K562 (cell line): ENCODE measurements around the gene FOXJ1. TPM values are rescaled to one million over a fixed set of nuclear protein-coding genes. Genes with fewer than 3 reads are reported as not detected.

Source experiments
- ATAC-seq: fragments of 200-7000 bp; cut with Tn5 transposase; 3 replicates; pipeline ENCODE4 v1.9.1; 2020; ENCODE audit warnings: moderate library complexity
- BruUV-seq: library from RNA; stranded (reverse); fragments of 400-500 nt; replicated peaks from 2 replicates; lab custom pipeline; 2021; lab: Mats Ljungman, UMichigan
- CTCF ChIA-PET: fragments of 300-600 bp; formaldehyde crosslinking; extraction: SDS; loops from one replicate; lab custom pipeline; 2021; ENCODE audit warnings: low intra/inter-chr PET ratio; lab: Yijun Ruan, JAX
- POLR2A ChIA-PET: fragments of 300-600, 350-650 bp; sonication (Branson Sonifier 250); formaldehyde crosslinking; extraction: SDS; loops from one replicate; lab custom pipeline; 2021; ENCODE audit warnings: antibody characterized with exemption, inconsistent platforms; lab: Yijun Ruan, JAX
- DNase-seq, 4 experiments: peaks; one replicate each; pipeline versions ENCODE4 v3.0.0 to v3.0.0-alpha.2; 2011 to 2018; ENCODE audit warnings: low spot score in 3 of 4, mixed read lengths in 3 of 4; ENCODE audit errors: extremely low read depth in 1 of 4
- FAIRE-seq: peaks from 2 replicates; lab custom pipeline; 2011; peaks lifted over from hg19 to GRCh38; lab: Jason Lieb, UNC
- H2AFZ ChIP-seq: 2 replicates; pipeline ENCODE4 v1.6.0; 2011; ENCODE audit warnings: low read depth, low read length, control low read depth, inconsistent platforms
- H3K27ac ChIP-seq: fragments of 200-600 bp; 3 replicates; pipeline ENCODE4 v1.8.0; 2011; ENCODE audit warnings: low read depth, mild to moderate bottlenecking, control low read depth, inconsistent platforms, low read length, moderate library complexity, mixed read lengths; ENCODE audit errors: extremely low read depth
- H3K27me3 ChIP-seq, 2 experiments: fragments of 300-600 bp in 1 of 2; 2 replicates in 1 of 2; 3 replicates in 1 of 2; pipeline versions ENCODE4 v1.6.0 to v1.8.0; 2011; ENCODE audit warnings: inconsistent platforms in 2 of 2, low read length in 2 of 2, mild to moderate bottlenecking in 1 of 2, mixed read lengths in 1 of 2, moderate library complexity in 1 of 2; ENCODE audit not compliant: control insufficient read depth in 2 of 2, insufficient read depth in 2 of 2
- H3K36me3 ChIP-seq: fragments of 300-600 bp; 3 replicates; pipeline ENCODE4 v1.8.0; 2011; ENCODE audit warnings: mild to moderate bottlenecking, low read length, inconsistent platforms; ENCODE audit not compliant: control insufficient read depth, insufficient read depth
- H3K4me1 ChIP-seq, 2 experiments: fragments of 200-600 bp in 1 of 2; replicated peaks in 1 of 2; 2 replicates in 1 of 2; 3 replicates in 1 of 2; pipeline versions ENCODE4 v1.5.1 to v1.8.0; 2011; ENCODE audit warnings: inconsistent platforms in 2 of 2, low read length in 2 of 2, mild to moderate bottlenecking in 1 of 2, mixed read lengths in 1 of 2, moderate library complexity in 1 of 2; ENCODE audit not compliant: control insufficient read depth in 2 of 2, insufficient read depth in 2 of 2
- H3K4me2 ChIP-seq: 2 replicates; pipeline ENCODE4 v1.6.1; 2011; ENCODE audit warnings: low read length, control low read depth, inconsistent platforms, mixed read lengths; ENCODE audit not compliant: insufficient read depth
- H3K4me3 ChIP-seq: fragments of 200-600 bp; sonication (generic), shearing (Covaris generic); 2 replicates; pipeline ENCODE4 v1.5.1; 2016; ENCODE audit warnings: control low read depth, inconsistent platforms
- H3K79me2 ChIP-seq: fragments of 200-600 bp; 3 replicates; pipeline ENCODE4 v1.8.0; 2011; ENCODE audit warnings: low read length, inconsistent platforms; ENCODE audit not compliant: control insufficient read depth, insufficient read depth
- H3K9ac ChIP-seq, 2 experiments: 2 replicates each; pipeline versions ENCODE4 v1.6.0 to v1.6.1; 2011; ENCODE audit warnings: low read depth in 2 of 2, low read length in 2 of 2, control low read depth in 1 of 2, inconsistent platforms in 1 of 2, mild to moderate bottlenecking in 1 of 2, mixed read lengths in 1 of 2; ENCODE audit not compliant: insufficient read depth in 1 of 2
- H3K9me1 ChIP-seq: one replicate; pipeline ENCODE4 v1.6.0; 2011; ENCODE audit warnings: inconsistent platforms, mild to moderate bottlenecking, low read length, moderate library complexity; ENCODE audit not compliant: control insufficient read depth, insufficient read depth
- H3K9me3 ChIP-seq: replicated peaks from 2 replicates; pipeline ENCODE4 v1.5.1; 2011; ENCODE audit warnings: low read depth, low read length, inconsistent platforms; ENCODE audit not compliant: control insufficient read depth, insufficient read depth
- H4K20me1 ChIP-seq: replicated peaks from 2 replicates; pipeline ENCODE4 v1.6.1; 2011; ENCODE audit warnings: low read length, inconsistent platforms, mixed read lengths; ENCODE audit not compliant: control insufficient read depth, insufficient read depth
- CBX1 ChIP-seq: sonication (generic); IDR thresholded peaks from 2 replicates; pipeline ENCODE4 v1.6.1; 2016; ENCODE audit warnings: antibody characterized with exemption, low read depth, mild to moderate bottlenecking
- DPF2 ChIP-seq: fragments of 450-650 bp; IDR thresholded peaks from 2 replicates; pipeline ENCODE4 v1.6.1; 2016
- ELF1 ChIP-seq: fragments of 200-800 bp; sonication (Bioruptor generic); IDR thresholded peaks from 2 replicates; pipeline ENCODE4 v1.6.1; 2016; ENCODE audit warnings: missing genetic modification characterization, missing compliant biosample characterization
- SMC3 ChIP-seq: conservative IDR thresholded peaks from 2 replicates; pipeline ENCODE4 v1.6.1; 2011; ENCODE audit warnings: low read depth, low read length, improper control_type of control experiment; ENCODE audit not compliant: insufficient read depth
- ZNF146 ChIP-seq: IDR thresholded peaks from one replicate; pipeline ENCODE4 v1.6.1; 2018; ENCODE audit warnings: missing compliant biosample characterization; ENCODE audit not compliant: unreplicated experiment
- ZNF384 ChIP-seq: IDR thresholded peaks from 2 replicates; pipeline ENCODE4 v1.6.1; 2012; ENCODE audit warnings: low read depth, low read length, improper control_type of control experiment
- WGBS: fragments of 100-300 bp; shearing (Covaris generic); methylation state at CpG from one replicate; pipeline ENCODE4 v1.1.6; 2016; ENCODE audit warnings: low coverage, mixed read lengths; ENCODE audit not compliant: insufficient coverage; ENCODE audit errors: missing lambda C conversion rate; 5-methylcytosine and 5-hydroxymethylcytosine counted together
- in situ Hi-C: fragments of 300-500 bp; cut with MboI; formaldehyde crosslinking; loops from 4 replicates; pipeline ENCODE4 v1.15.0; 2018; ENCODE audit warnings: inconsistent platforms, mixed read lengths
- intact Hi-C: fragments of 100-400 bp; cut with micrococcal nuclease; formaldehyde crosslinking; loops from 2 replicates; pipeline ENCODE4 v1.14.2; 2022
- microRNA-seq: library from miRNA; unstranded; fragments of <30 nt; microRNA quantifications from one replicate; pipeline ENCODE4, GENCODE V29; 2018; ENCODE audit warnings: borderline microRNAs expressed
- polyA plus RNA-seq, 8 experiments: library from polyadenylated mRNA; depleted of rRNA in 4 of 8; stranded (reverse) in 5 of 8; unstranded in 3 of 8; fragments of >200 nt; fragmentation: Nextera tagmentation in 2 of 8; fragmentation: Illumina TruSeq in 1 of 8; extraction: Ambion mirVana in 2 of 8; extraction: Trizol in 1 of 8; gene quantifications; 2 replicates each; pipeline versions ENCODE4 v1.2.1 to v1.2.3, GENCODE V29; 2011 to 2014; ENCODE audit warnings: inconsistent platforms in 1 of 8, missing spikeins in 1 of 8
- small RNA-seq: library from RNA; depleted of rRNA; stranded (forward); fragments of <200 nt; gene quantifications from one replicate; pipeline ENCODE3, GENCODE V24; 2014
- total RNA-seq, 7 experiments: library from RNA; depleted of rRNA in 6 of 7; stranded (reverse); fragments of >200 nt in 6 of 7; fragmentation: Illumina TruSeq in 2 of 7; extraction: Trizol in 2 of 7; gene quantifications; 2 replicates each; pipeline versions ENCODE4 v1.2.1 to v1.2.3, GENCODE V29; 2011 to 2021; ENCODE audit warnings: low replicate concordance in 1 of 7

The FOXJ1 gene
- total and polyA plus RNA-seq, 9 of the 15 experiments (the other 6 are each of a cell fraction or from before 2014, with no cell fraction given): 0.07 TPM; not detected in 8

DNA sequence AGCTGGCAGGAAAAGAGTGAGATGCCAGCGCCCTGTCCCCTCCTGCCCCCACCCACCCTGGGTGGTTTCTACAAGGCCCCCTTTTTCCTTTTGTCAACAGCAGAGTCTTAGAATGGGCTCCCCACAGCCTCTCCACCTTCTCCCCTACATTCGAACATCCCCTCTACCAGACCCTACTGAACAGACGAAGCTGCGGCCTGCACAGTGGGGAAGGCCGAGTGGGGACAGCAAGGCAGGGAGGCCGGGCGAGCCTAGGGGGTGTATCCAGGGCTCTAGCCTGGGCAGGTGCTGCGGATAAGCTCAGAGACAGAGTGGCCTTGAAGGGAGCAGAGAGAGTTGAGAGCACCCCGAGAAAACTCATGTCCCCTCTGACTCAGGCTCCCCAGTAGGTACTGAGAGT lies 54.7 kb downstream of the FOXJ1 start:
- ChIA-PET POLR2A (interaction anchor here (1.2 to 1.4 kb wide), 3 partner anchors 8 to 14 kb away, joined by 4 read pairs; partner anchors contain the start of gene SRP68), CTCF (no interaction called here)
- Histone ChIP-seq H3K27ac (no peak overlapping the region), H2AFZ (no peak overlapping the region), H3K36me3 (peaks cover 79% of the 10 kb centered on the region; the same call in 2 of the 3 replicates), H3K4me3 (no peak overlapping the region), H3K79me2 (no peaks in the 10 kb centered on the region), H3K4me2 (no peak overlapping the region), H3K9me3 (no peaks in the 10 kb centered on the region), H3K27me3 (no peaks in the 10 kb centered on the region), H3K9me1 (no peaks in the 10 kb centered on the region), H4K20me1 (0 out of 2 replicates have a peak, but pooled peaks cover 5% of the 10 kb centered on the region), H3K4me1 (peaks cover 0 to 20% of the 10 kb centered on the region in 2 experiments; a peak in 1 of 5 replicates), H3K9ac (peak overlapping the region in 1 of 2 experiments; percentile 17; a peak in 1 of 4 replicates)
- TF ChIP-seq SMC3 (no peak), CBX1 (no peak), ZNF384 (no peak), DPF2 (no peak), ZNF146 (CRISPR knock-in tag) (no peak), ELF1 (tag) (no peak)
- in situ Hi-C loops: no loop called here
- DNase-seq: no peak
- ATAC-seq: no peak
- 87% methylated on average over 7 of the region's 9 CpGs for WGBS
- FAIRE-seq: no peak
- intact Hi-C loops: no loop called here
- BruUV-seq: no TSS peak

Small RNAs within 50 kb of the gene (microRNA-seq; reads per million reads assigned to microRNA genes)
- 0.73 reads per million for gene MIR6868

Small RNAs within 50 kb of the gene (small RNA-seq; reads per million reads assigned to genes)
- gene MIR6868: 0.18 reads per million

Other genes with a start within 250 kb of the FOXJ1 start
Only the 7 nearest of the 16 such genes appear.
- gene EVPL, start 113.9 kb downstream of the FOXJ1 start, total RNA-seq (2014; rRNA removed): 0.04 and 0.18 TPM in 2 replicates
- not detected in 2 replicates for gene EVPL, start 113.9 kb downstream of the FOXJ1 start, total RNA-seq (2014; rRNA removed; fragmentation: Illumina TruSeq; extraction: Trizol)
- 0.18 TPM in 1 of 2 replicates, not detected in the other for gene EVPL, start 113.9 kb downstream of the FOXJ1 start, total RNA-seq (2015; rRNA removed; fragmentation: Illumina TruSeq; extraction: Trizol)
- 0.11 and 0.13 TPM in 2 replicates for gene EVPL, start 113.9 kb downstream of the FOXJ1 start, total RNA-seq (2021)
- not detected in 2 replicates for gene EVPL, start 113.9 kb downstream of the FOXJ1 start, polyA plus RNA-seq (2011; rRNA removed)
- not detected in 2 replicates for gene EVPL, start 113.9 kb downstream of the FOXJ1 start, polyA plus RNA-seq (2014; fragmentation: Illumina TruSeq; extraction: Trizol)
- gene EVPL, start 113.9 kb downstream of the FOXJ1 start, polyA plus RNA-seq (2014; fragmentation: Nextera tagmentation; extraction: Ambion mirVana): not detected
- gene EVPL, start 113.9 kb downstream of the FOXJ1 start, polyA plus RNA-seq (2014; rRNA removed): 0.08 TPM in 1 of 2 replicates, not detected in the other
- gene SRP68, start 68.7 kb downstream of the FOXJ1 start, total RNA-seq (2014; rRNA removed): 29.8 and 35.3 TPM in 2 replicates
- gene SRP68, start 68.7 kb downstream of the FOXJ1 start, total RNA-seq (2014; rRNA removed; fragmentation: Illumina TruSeq; extraction: Trizol): 32.4 and 33.8 TPM in 2 replicates
- 33.6 and 36.2 TPM in 2 replicates for gene SRP68, start 68.7 kb downstream of the FOXJ1 start, total RNA-seq (2015; rRNA removed; fragmentation: Illumina TruSeq; extraction: Trizol)
- 73.5 and 77.4 TPM in 2 replicates for gene SRP68, start 68.7 kb downstream of the FOXJ1 start, total RNA-seq (2021)
- 79.6 and 93.4 TPM in 2 replicates for gene SRP68, start 68.7 kb downstream of the FOXJ1 start, polyA plus RNA-seq (2011; rRNA removed)
- 85.7 and 92.6 TPM in 2 replicates for gene SRP68, start 68.7 kb downstream of the FOXJ1 start, polyA plus RNA-seq (2014; fragmentation: Illumina TruSeq; extraction: Trizol)
- 10 to 100 TPM; 29.4 to 31.4 TPM for gene SRP68, start 68.7 kb downstream of the FOXJ1 start, polyA plus RNA-seq (2014; fragmentation: Nextera tagmentation; extraction: Ambion mirVana)
- gene SRP68, start 68.7 kb downstream of the FOXJ1 start, polyA plus RNA-seq (2014; rRNA removed): 62.8 and 63.5 TPM in 2 replicates
- not detected in 2 replicates for gene GALR2, start 66.5 kb downstream of the FOXJ1 start, total RNA-seq (2014; rRNA removed)
- not detected in 2 replicates for gene GALR2, start 66.5 kb downstream of the FOXJ1 start, total RNA-seq (2014; rRNA removed; fragmentation: Illumina TruSeq; extraction: Trizol)
- gene GALR2, start 66.5 kb downstream of the FOXJ1 start, total RNA-seq (2015; rRNA removed; fragmentation: Illumina TruSeq; extraction: Trizol): not detected in 2 replicates
- gene GALR2, start 66.5 kb downstream of the FOXJ1 start, total RNA-seq (2021): not detected in 2 replicates
- gene GALR2, start 66.5 kb downstream of the FOXJ1 start, polyA plus RNA-seq (2011; rRNA removed): not detected in 2 replicates
- not detected in 2 replicates for gene GALR2, start 66.5 kb downstream of the FOXJ1 start, polyA plus RNA-seq (2014; fragmentation: Illumina TruSeq; extraction: Trizol)
- not detected for gene GALR2, start 66.5 kb downstream of the FOXJ1 start, polyA plus RNA-seq (2014; fragmentation: Nextera tagmentation; extraction: Ambion mirVana)
- 0.34 TPM in 1 of 2 replicates, not detected in the other for gene GALR2, start 66.5 kb downstream of the FOXJ1 start, polyA plus RNA-seq (2014; rRNA removed)
- not detected in 2 replicates for gene ZACN, start 62.1 kb downstream of the FOXJ1 start, total RNA-seq (2014; rRNA removed)
- not detected in 2 replicates for gene ZACN, start 62.1 kb downstream of the FOXJ1 start, total RNA-seq (2014; rRNA removed; fragmentation: Illumina TruSeq; extraction: Trizol)
- not detected in 2 replicates for gene ZACN, start 62.1 kb downstream of the FOXJ1 start, total RNA-seq (2015; rRNA removed; fragmentation: Illumina TruSeq; extraction: Trizol)
- 0.07 TPM in 1 of 2 replicates, not detected in the other for gene ZACN, start 62.1 kb downstream of the FOXJ1 start, total RNA-seq (2021)
- gene ZACN, start 62.1 kb downstream of the FOXJ1 start, polyA plus RNA-seq (2011; rRNA removed): not detected in 2 replicates
- not detected in 2 replicates for gene ZACN, start 62.1 kb downstream of the FOXJ1 start, polyA plus RNA-seq (2014; fragmentation: Illumina TruSeq; extraction: Trizol)
- gene ZACN, start 62.1 kb downstream of the FOXJ1 start, polyA plus RNA-seq (2014; fragmentation: Nextera tagmentation; extraction: Ambion mirVana): not detected
- gene ZACN, start 62.1 kb downstream of the FOXJ1 start, polyA plus RNA-seq (2014; rRNA removed): not detected in 2 replicates
- gene EXOC7, start 37.5 kb downstream of the FOXJ1 start, total RNA-seq (2014; rRNA removed): 35.0 and 35.5 TPM in 2 replicates
- 29.0 and 30.3 TPM in 2 replicates for gene EXOC7, start 37.5 kb downstream of the FOXJ1 start, total RNA-seq (2014; rRNA removed; fragmentation: Illumina TruSeq; extraction: Trizol)
- 36.3 and 42.4 TPM in 2 replicates for gene EXOC7, start 37.5 kb downstream of the FOXJ1 start, total RNA-seq (2015; rRNA removed; fragmentation: Illumina TruSeq; extraction: Trizol)
- gene EXOC7, start 37.5 kb downstream of the FOXJ1 start, total RNA-seq (2021): 53.1 and 57.0 TPM in 2 replicates
- 36.5 and 37.1 TPM in 2 replicates for gene EXOC7, start 37.5 kb downstream of the FOXJ1 start, polyA plus RNA-seq (2011; rRNA removed)
- 27.8 and 31.2 TPM in 2 replicates for gene EXOC7, start 37.5 kb downstream of the FOXJ1 start, polyA plus RNA-seq (2014; fragmentation: Illumina TruSeq; extraction: Trizol)
- gene EXOC7, start 37.5 kb downstream of the FOXJ1 start, polyA plus RNA-seq (2014; fragmentation: Nextera tagmentation; extraction: Ambion mirVana): 10 to 100 TPM; 18.6 to 20.2 TPM
- 30.5 and 36.2 TPM in 2 replicates for gene EXOC7, start 37.5 kb downstream of the FOXJ1 start, polyA plus RNA-seq (2014; rRNA removed)
- gene RNF157, start 99.2 kb upstream of the FOXJ1 start, total RNA-seq (2014; rRNA removed): 12.7 and 21.6 TPM in 2 replicates
- gene RNF157, start 99.2 kb upstream of the FOXJ1 start, total RNA-seq (2014; rRNA removed; fragmentation: Illumina TruSeq; extraction: Trizol): 16.3 and 17.9 TPM in 2 replicates
- gene RNF157, start 99.2 kb upstream of the FOXJ1 start, total RNA-seq (2015; rRNA removed; fragmentation: Illumina TruSeq; extraction: Trizol): 28.2 and 28.7 TPM in 2 replicates
- gene RNF157, start 99.2 kb upstream of the FOXJ1 start, total RNA-seq (2021): 28.6 and 29.0 TPM in 2 replicates
- gene RNF157, start 99.2 kb upstream of the FOXJ1 start, polyA plus RNA-seq (2011; rRNA removed): 30.5 and 37.8 TPM in 2 replicates
- gene RNF157, start 99.2 kb upstream of the FOXJ1 start, polyA plus RNA-seq (2014; fragmentation: Illumina TruSeq; extraction: Trizol): 29.0 and 31.7 TPM in 2 replicates
- gene RNF157, start 99.2 kb upstream of the FOXJ1 start, polyA plus RNA-seq (2014; fragmentation: Nextera tagmentation; extraction: Ambion mirVana): 10 to 100 TPM in 1 of 2 experiments, 1 to 10 TPM in 1; 8.1 to 12.7 TPM
- 20.8 and 26.3 TPM in 2 replicates for gene RNF157, start 99.2 kb upstream of the FOXJ1 start, polyA plus RNA-seq (2014; rRNA removed)
- gene UBALD2, start 124.1 kb upstream of the FOXJ1 start, total RNA-seq (2014; rRNA removed): 43.1 and 52.7 TPM in 2 replicates
- 5.8 and 7.6 TPM in 2 replicates for gene UBALD2, start 124.1 kb upstream of the FOXJ1 start, total RNA-seq (2014; rRNA removed; fragmentation: Illumina TruSeq; extraction: Trizol)
- gene UBALD2, start 124.1 kb upstream of the FOXJ1 start, total RNA-seq (2015; rRNA removed; fragmentation: Illumina TruSeq; extraction: Trizol): 21.9 and 25.3 TPM in 2 replicates
- gene UBALD2, start 124.1 kb upstream of the FOXJ1 start, total RNA-seq (2021): 85.3 and 94.1 TPM in 2 replicates
- gene UBALD2, start 124.1 kb upstream of the FOXJ1 start, polyA plus RNA-seq (2011; rRNA removed): 46.6 and 79.6 TPM in 2 replicates
- gene UBALD2, start 124.1 kb upstream of the FOXJ1 start, polyA plus RNA-seq (2014; fragmentation: Illumina TruSeq; extraction: Trizol): 17.4 and 39.3 TPM in 2 replicates
- 1 to 10 TPM; 2.3 to 3.9 TPM for gene UBALD2, start 124.1 kb upstream of the FOXJ1 start, polyA plus RNA-seq (2014; fragmentation: Nextera tagmentation; extraction: Ambion mirVana)
- 40.6 and 46.5 TPM in 2 replicates for gene UBALD2, start 124.1 kb upstream of the FOXJ1 start, polyA plus RNA-seq (2014; rRNA removed)